Glutamatergic neuron (in vitro differentiated cells): ENCODE results near the gene GOLT1A. TPM values are rescaled to one million over a fixed set of nuclear protein-coding genes. Genes with fewer than 3 reads are reported as not detected.

Source experiments
- DNase-seq: peaks from one replicate; pipeline ENCODE4 v3.0.0; 2022
- H3K27ac Mint-ChIP-seq: one replicate; pipeline ENCODE4 v1.8.0; 2020; ENCODE audit warnings: mild to moderate bottlenecking, mixed read lengths, inconsistent platforms; ENCODE audit not compliant: unreplicated experiment
- H3K27me3 Mint-ChIP-seq: one replicate; pipeline ENCODE4 v1.8.0; 2020; ENCODE audit warnings: mild to moderate bottlenecking, moderate library complexity, mixed read lengths, inconsistent platforms; ENCODE audit not compliant: unreplicated experiment
- H3K36me3 Mint-ChIP-seq: one replicate; pipeline ENCODE4 v1.8.0; 2020; ENCODE audit warnings: mild to moderate bottlenecking, mixed read lengths, inconsistent platforms; ENCODE audit not compliant: unreplicated experiment
- H3K4me1 Mint-ChIP-seq: one replicate; pipeline ENCODE4 v1.8.0; 2020; ENCODE audit warnings: mild to moderate bottlenecking, low read depth, mixed read lengths, inconsistent platforms; ENCODE audit not compliant: unreplicated experiment
- H3K4me3 Mint-ChIP-seq: one replicate; pipeline ENCODE4 v1.8.0; 2020; ENCODE audit warnings: mild to moderate bottlenecking, mixed read lengths, inconsistent platforms; ENCODE audit not compliant: unreplicated experiment
- H3K9me3 Mint-ChIP-seq: one replicate; pipeline ENCODE4 v1.8.0; 2020; ENCODE audit warnings: mild to moderate bottlenecking, moderate library complexity, mixed read lengths, inconsistent platforms; ENCODE audit not compliant: unreplicated experiment
- CTCF ChIP-seq: fragments of 200-600 bp; sonication (generic); IDR thresholded peaks from one replicate; pipeline ENCODE4 v1.5.0; 2021; ENCODE audit not compliant: partially characterized antibody, unreplicated experiment
- total RNA-seq: library from RNA; stranded (reverse); fragmentation: NEBNext Ultra II Directional; extraction: Animal tissue kit (Norgen Biotek cat#: 25700); gene quantifications from one replicate; pipeline ENCODE4 v1.2.1, GENCODE V29; 2021; ENCODE audit not compliant: unreplicated experiment

GOLT1A gene
- total RNA-seq, 1 donor from 2014 or later, result not detected

- H3K36me3 Mint-ChIP-seq, result peaks cover 5% of the 10 kb centered on the region
These were observed 9.5 kb upstream of the GOLT1A start for GRCh38 chr1:204223129-204223860.

DNA sequence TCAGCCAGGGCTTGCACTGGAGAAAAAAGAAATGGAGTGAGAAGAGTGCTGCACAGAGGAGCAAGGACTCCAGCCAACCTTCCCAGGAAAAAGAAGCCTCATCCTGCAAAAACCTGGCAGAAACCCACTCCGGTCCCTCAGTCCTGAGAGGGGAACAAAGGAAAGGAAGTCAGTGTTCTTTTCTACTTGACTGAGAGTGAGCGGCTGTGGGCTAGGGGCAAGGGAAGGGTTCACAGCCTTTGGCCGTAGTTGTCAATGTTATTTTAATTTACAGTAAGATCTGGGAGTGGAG lies 8.9 kb upstream of the GOLT1A start:
- Mint-ChIP-seq H3K4me3 (peak overlapping the region; percentile 36), H3K27me3 (peaks cover 2% of the 10 kb centered on the region), H3K27ac (no peak overlapping the region), H3K9me3 (no peaks in the 10 kb centered on the region), H3K36me3 (peaks cover 5% of the 10 kb centered on the region), H3K4me1 (peaks cover 17% of the 10 kb centered on the region)
- no peak for DNase-seq
- no peak for TF ChIP-seq CTCF

More at GRCh38 chr1:204223129-204223860, 9.5 kb upstream of the GOLT1A start:
- DNase-seq, result peak; percentile 54
- H3K9me3 Mint-ChIP-seq, result no peaks in the 10 kb centered on the region
- no peak overlapping the region for H3K27ac Mint-ChIP-seq
- H3K4me3 Mint-ChIP-seq, result peak overlapping the region; percentile 36
- peaks cover 14% of the 10 kb centered on the region for H3K4me1 Mint-ChIP-seq
- H3K27me3 Mint-ChIP-seq, result peaks cover 2% of the 10 kb centered on the region
- TF ChIP-seq CTCF, result no peak

DNA sequence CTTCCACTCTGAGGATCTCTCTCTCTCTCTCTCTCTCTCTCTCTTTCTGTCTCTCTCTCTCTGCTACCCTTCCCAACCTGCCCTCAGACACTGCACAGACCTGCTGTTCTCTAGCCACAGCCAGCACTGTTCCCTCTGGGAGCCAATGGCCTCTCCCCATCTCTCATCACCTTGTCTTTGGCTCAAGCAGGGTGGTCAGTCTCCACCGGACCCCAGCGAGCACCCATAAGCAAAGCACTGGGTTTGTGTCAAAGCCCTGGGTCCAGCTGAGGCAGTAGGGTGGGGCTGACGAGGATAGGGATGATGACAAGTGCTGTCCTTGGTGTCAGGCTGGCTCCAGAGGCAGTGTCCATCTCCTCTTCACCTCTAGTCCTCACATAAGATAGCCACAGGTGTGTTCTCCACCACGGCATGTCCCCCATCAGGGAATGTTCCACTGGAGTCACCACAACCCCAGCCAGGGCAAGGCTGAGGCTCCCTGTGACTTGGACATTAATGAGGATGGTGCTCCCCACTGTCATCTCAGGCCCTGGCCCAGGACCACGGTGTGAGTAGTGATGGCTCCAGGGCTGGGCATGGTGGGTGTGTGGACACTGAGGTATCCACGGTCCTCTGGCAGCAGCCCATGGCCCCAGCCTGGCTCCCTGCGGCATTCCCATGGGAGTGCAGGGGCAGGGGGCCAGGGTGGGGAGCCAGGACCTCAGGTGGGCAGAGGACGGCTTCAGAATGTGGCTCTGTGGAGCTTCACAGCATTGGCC lies 8.4 kb upstream of the GOLT1A start:
- Mint-ChIP-seq H3K4me3 (no peak overlapping the region), H3K4me1 (peaks cover 17% of the 10 kb centered on the region), H3K36me3 (peaks cover 3% of the 10 kb centered on the region), H3K27me3 (peaks cover 2% of the 10 kb centered on the region), H3K27ac (no peak overlapping the region), H3K9me3 (no peaks in the 10 kb centered on the region)
- no peak for DNase-seq
- no peak for TF ChIP-seq CTCF

DNA sequence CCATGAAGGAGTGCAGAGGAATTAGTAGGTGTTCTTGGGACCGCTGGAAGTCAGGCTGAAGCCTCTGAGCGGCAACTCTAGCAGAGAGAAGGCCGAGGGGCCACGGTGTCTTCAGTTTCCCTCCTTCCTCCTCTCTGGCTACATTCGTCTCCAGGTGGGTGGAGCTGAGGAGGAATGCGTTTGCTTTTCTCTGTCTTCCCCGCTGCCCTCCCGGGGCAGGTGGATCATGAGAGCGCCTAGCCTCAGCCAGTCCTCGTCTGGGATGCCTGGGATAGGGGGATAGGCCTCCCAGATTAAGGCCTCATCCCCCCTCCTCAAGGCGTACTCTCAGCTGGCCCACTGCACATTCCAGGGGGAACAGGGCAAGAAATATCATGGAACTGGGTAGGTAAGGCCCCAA lies 7.5 kb upstream of the GOLT1A start:
- no peak for DNase-seq
- Mint-ChIP-seq H3K4me1 (peaks cover 17% of the 10 kb centered on the region), H3K9me3 (no peaks in the 10 kb centered on the region), H3K4me3 (no peak overlapping the region), H3K27ac (no peak overlapping the region), H3K36me3 (no peaks in the 10 kb centered on the region), H3K27me3 (peaks cover 2% of the 10 kb centered on the region)
- no peak for TF ChIP-seq CTCF
